Measurements from ENCODE around the gene ZNF700.
A peak's percentile ranks its signal among the peaks of the same experiment; 100 is the strongest.
"Not testable (repeated sequence)": the region's sequence is repeated elsewhere in the genome, so short reads cannot be mapped to it uniquely, and the experiment has no call there.

The ZNF700 gene

GRCh38 chr19:11948646-11949045 is 23.7 kb downstream of the ZNF700 start:
- no peak overlapping the region for H3K4me3 ChIP-seq (ENCODE audit: low read length)
- no peak for DNase-seq (ENCODE audit: low read depth)
- no peak for TF ChIP-seq CTCF (conservative IDR thresholded peaks at IDR 0.05; ENCODE audit: low read depth, low read length)

- H3K4me3 ChIP-seq (ENCODE audit: low read length): no peak overlapping the region
- TF ChIP-seq CTCF (conservative IDR thresholded peaks at IDR 0.05; ENCODE audit: low read depth, low read length): no peak
- DNase-seq (ENCODE audit: low read depth): no peak
Observed at GRCh38 chr19:11949201-11949600, 24.3 kb downstream of the ZNF700 start.

GRCh38 chr19:11949614-11950080 is 24.7 kb downstream of the ZNF700 start:
- H3K4me3 ChIP-seq (ENCODE audit: low read length); DNase-seq (ENCODE audit: low read depth): not testable (repeated sequence)

GRCh38 chr19:11950312-11950711 is 25.4 kb downstream of the ZNF700 start:
- no peak for DNase-seq (ENCODE audit: low read depth)
- no peak for TF ChIP-seq CTCF (conservative IDR thresholded peaks at IDR 0.05; ENCODE audit: low read depth, low read length)
- H3K4me3 ChIP-seq (ENCODE audit: low read length): no peak overlapping the region

- no peak overlapping the region for H3K4me3 ChIP-seq (ENCODE audit: low read length)
- peak; percentile 57 for TF ChIP-seq CTCF (conservative IDR thresholded peaks at IDR 0.05; ENCODE audit: low read depth, low read length)
- DNase-seq (ENCODE audit: low read depth): no peak
Observed at GRCh38 chr19:11963566-11964355, 38.9 kb downstream of the ZNF700 start.

- peak; percentile 13 for TF ChIP-seq CTCF (conservative IDR thresholded peaks at IDR 0.05; ENCODE audit: low read depth, low read length)
- peak overlapping the region; percentile 76 for H3K4me3 ChIP-seq (ENCODE audit: low read length)
- DNase-seq (ENCODE audit: low read depth): no peak
Observed at GRCh38 chr19:11964496-11964857, 39.6 kb downstream of the ZNF700 start.

GRCh38 chr19:11964858-11965645 is 40.1 kb downstream of the ZNF700 start, which contains the start of gene ZNF763:
Gene ZNF763, plus strand, starts transcription at chr19:11965040. Its CDS starts 169 bp downstream, at chr19:11965209.
- no peak for TF ChIP-seq CTCF (conservative IDR thresholded peaks at IDR 0.05; ENCODE audit: low read depth, low read length)
- peak within 1 kb of the TSS; percentile 76 for H3K4me3 ChIP-seq (ENCODE audit: low read length)
- DNase-seq (ENCODE audit: low read depth): peak; percentile 37

All from retinal pigment epithelial cell (primary cell).